HG03066 (cell line): ENCODE measurements around the gene KDM4B.

Experiments
- ATAC-seq: cut with Tn5 transposase; IDR thresholded peaks from one replicate; pipeline ENCODE4 v1.9.1; 2021; ENCODE audit warnings: low read depth; ENCODE audit not compliant: unreplicated experiment

KDM4B gene

GRCh38 chr19:5047251-5047935 is 78.5 kb downstream of the KDM4B start:
- ATAC-seq = no peak

GRCh38 chr19:5048091-5048726 is 79.3 kb downstream of the KDM4B start:
- no peak for ATAC-seq

- no peak for ATAC-seq
These were observed 80.0 kb downstream of the KDM4B start for GRCh38 chr19:5048727-5049553.

- ATAC-seq = no peak
These were observed 80.6 kb downstream of the KDM4B start for GRCh38 chr19:5049561-5049960.

GRCh38 chr19:5050067-5050656 is 81.2 kb downstream of the KDM4B start:
- no peak for ATAC-seq

- no peak for ATAC-seq
These were observed 82.0 kb downstream of the KDM4B start for GRCh38 chr19:5050905-5051304.

- ATAC-seq = no peak
These were observed 82.7 kb downstream of the KDM4B start for GRCh38 chr19:5051619-5052018.

GRCh38 chr19:5052515-5052914 is 83.6 kb downstream of the KDM4B start:
- no peak for ATAC-seq

- ATAC-seq = no peak
These were observed 84.1 kb downstream of the KDM4B start for GRCh38 chr19:5052945-5053485.

- ATAC-seq = no peak
These were observed 84.7 kb downstream of the KDM4B start for GRCh38 chr19:5053661-5054060.

GRCh38 chr19:5054551-5055456 is 85.9 kb downstream of the KDM4B start:
- no peak for ATAC-seq

- no peak for ATAC-seq
These were observed 86.5 kb downstream of the KDM4B start for GRCh38 chr19:5055457-5055776.

- no peak for ATAC-seq
These were observed 88.9 kb downstream of the KDM4B start for GRCh38 chr19:5057860-5058259.

GRCh38 chr19:5058521-5059212 is 89.8 kb downstream of the KDM4B start:
- no peak for ATAC-seq

GRCh38 chr19:5059213-5059574 is 90.3 kb downstream of the KDM4B start:
- ATAC-seq = no peak

GRCh38 chr19:5059793-5060192 is 90.9 kb downstream of the KDM4B start:
- no peak for ATAC-seq

GRCh38 chr19:5062195-5062594 is 93.3 kb downstream of the KDM4B start:
- ATAC-seq = no peak

GRCh38 chr19:5062799-5063198 is 93.9 kb downstream of the KDM4B start:
- ATAC-seq = no peak

- ATAC-seq = no peak
These were observed 95.1 kb downstream of the KDM4B start for GRCh38 chr19:5063873-5064645.
